Stimulated activated CD8-positive, alpha-beta memory T cell treated with anti-CD3 and anti-CD28 coated beads, Interleukin-7, amount 100 ng/mL, for 48 hours (primary cell): ENCODE results near the gene DNAJB14.

Experiments used
- DNase-seq, 2 donors: peaks; one replicate each; pipeline ENCODE4 v3.0.0-alpha.2; 2020; ENCODE audit warnings: low read depth in 1 of 2; ENCODE audit errors: extremely low read depth in 1 of 2

Gene DNAJB14

DNA sequence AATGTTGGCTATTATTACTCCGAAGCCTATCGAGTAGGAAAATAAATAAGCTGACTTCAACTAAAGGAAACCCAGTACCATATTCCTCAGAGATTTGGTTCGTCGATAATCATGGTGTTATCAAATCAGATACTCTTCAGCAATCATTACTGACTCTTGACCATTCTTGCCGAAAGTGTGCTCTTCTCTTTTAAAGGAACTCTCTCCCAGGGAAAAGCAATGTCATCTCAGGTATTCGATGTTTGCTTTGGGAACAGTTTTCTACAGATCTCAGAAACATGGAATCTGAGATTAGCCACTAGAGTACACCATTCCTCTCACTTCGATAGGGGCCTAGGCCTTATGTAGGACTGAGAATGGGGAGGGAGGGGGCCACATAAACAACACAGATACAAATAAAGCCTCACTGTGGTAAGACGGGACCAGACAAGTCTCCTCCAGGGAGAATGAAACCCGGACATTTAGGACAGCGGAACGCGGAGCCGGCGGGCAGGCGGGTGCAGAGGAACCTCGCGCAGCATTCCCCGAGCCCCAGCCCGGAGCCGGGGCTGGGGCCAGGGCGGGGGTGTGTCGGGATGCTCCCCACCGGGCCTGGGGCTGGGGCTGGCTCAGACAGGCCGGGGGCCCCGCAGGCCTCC lies 581 bp downstream of the DNAJB14 start:
- DNase-seq = no peak

DNA sequence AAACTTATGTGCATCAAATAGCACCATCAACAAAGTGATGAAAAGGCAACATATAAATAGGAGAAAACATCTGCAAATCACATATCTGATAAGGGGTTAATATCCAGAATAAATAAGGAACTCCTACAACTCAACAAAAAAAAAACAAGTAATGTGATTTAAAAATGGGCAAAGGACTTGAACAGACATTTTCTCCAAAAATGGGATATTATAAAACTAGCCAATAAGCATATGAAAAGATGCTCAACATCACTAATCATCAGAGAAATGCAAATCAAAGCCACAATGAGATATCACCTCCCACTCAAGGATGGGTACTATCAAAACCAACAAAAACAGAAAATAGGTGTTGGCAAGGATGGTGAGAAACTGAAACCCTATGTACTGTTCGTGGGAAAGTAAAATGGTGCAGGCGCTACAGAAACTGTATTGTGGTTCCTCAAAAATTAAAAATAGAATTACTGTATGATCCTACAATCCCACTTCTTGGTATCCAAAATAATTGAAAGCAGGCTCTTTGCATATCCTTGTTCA lies 2.4 kb downstream of the DNAJB14 start:
- no peak for DNase-seq

DNA sequence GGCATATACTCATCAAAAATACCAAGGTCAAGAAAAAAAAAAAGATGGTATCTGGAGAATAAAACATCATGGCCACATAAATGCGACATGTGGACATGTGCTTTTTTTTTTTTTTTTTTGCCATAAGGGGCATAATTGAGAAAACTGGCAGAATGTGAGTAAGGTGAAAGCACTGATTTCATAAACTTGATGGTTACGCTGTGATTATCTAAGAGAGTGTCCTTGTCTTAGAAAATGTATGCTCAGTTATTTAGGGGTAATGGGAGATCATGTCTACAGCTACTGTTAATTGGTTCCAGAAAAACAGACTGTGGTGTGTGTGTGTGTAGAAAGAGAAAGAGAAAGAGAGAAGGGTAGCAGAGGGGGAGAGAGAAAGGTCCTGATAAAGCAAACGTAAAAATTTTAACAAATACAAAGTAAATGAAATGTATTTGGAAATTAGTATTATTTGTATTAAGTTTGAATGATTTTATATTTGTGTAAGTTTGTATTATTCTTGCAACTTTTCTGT lies 8.1 kb downstream of the DNAJB14 start:
- DNase-seq = no peak

DNA sequence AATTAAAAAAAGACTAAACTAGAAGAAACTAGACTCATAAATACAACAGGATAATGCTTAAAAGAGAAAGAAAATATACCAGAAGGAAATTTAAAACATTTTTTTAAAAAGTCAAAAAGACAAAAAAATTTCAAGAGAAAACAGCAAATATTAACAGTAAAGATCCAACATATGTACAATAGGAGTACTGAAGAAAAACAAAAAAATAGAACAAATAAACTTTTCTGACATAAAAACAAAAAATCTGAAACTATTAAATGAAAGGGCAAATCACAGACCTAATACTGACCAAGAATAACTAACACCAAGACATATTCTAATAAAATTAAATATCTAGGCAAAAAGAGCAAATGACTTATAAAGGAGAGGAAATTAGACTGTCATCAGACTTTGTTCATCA lies 11.5 kb downstream of the DNAJB14 start:
- DNase-seq = no peak

DNA sequence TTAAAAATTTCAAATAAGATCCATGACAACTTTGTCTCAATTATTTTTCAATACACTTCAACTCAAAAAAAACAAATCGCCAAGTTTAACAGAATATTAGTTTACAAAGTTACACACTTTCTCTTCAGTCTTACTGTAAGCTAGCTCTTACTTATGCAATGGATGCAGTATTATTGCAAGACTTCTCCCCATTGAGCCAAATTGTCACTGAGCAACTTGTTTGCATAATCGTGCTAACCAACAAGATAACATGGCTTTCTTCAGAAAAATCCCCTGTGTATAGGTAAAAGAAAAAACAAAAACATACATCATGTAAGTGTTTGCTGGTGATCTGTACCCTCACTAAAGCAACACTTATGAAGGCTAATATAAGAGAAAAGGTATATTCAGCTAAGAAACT lies 18.9 kb downstream of the DNAJB14 start:
- DNase-seq = no peak

DNA sequence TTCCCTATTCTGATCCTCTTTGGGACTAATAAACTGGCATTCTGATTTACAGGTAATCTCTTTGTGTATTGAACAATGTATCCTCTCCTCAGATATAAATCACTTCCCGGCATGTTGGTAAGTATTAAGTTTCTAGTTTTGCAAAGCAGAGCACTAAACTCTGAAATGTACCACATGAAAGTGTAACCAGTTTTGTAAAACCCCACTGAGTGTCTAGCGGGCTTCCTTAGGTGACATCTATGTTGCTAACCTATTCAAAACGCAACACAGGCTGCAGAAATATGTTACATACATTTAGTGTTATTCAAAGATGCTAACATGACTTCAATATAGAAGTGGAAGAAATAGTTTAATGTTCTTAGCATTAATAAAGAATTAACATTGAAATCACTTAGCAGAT lies 25.2 kb downstream of the DNAJB14 start:
- DNase-seq = no peak

DNA sequence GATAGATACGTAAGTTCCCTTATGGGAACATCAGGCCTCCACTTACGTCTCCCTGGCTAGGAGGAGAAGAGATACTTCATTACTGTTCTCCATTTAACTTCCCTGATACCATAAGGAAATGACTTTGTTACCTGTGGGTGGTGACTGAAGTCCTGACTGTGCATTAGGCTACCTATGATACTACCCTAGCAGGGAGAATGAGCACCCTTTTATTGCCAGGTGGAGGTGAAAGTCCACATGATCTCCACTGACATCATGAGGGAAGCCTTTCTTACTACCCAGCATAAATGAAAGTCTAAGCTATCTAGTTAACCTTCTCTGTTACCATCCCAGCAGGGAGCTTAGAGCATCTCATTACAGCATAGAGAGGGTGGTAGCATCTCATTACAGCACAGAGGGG lies 27.8 kb downstream of the DNAJB14 start:
- DNase-seq = no peak

DNA sequence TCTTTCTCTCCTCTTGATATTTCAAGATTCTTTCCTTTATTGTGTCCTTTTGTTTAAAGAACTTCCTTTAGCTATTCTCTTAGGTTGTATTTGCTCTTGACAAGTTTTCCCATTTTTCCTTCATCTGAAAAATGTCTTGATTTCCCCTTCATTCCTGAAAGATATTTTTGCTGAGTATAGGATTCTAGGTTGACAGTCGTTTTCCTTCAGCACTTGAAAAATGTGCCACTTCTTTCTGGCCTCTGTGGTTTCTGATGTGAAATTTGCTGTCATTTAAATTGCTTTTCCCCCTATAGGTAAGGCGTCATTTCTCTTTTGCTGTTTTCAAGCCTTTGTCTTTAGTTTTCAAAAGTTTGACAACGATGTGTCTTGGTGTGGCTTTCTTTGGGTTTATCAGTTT lies 28.8 kb downstream of the DNAJB14 start:
- no peak for DNase-seq

DNA sequence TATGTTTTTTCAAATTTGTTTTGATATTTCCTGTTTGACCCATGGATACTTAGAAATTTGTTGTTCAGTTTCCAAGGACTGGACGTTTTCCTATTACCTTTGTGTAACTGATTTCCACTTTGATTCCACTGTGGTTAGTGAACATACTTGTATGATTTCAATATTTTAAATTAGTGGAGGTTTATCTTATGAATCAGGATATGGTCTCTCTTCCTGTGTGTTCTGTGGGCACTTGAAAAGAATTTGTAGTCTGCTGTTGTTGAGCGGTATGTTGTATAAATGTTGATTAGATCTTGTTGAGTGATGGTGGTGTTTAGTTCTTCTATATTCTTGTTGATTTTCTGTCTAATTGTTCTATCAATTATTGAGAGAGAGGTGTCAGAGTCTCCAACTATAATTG lies 31.0 kb downstream of the DNAJB14 start:
- DNase-seq = no peak

DNA sequence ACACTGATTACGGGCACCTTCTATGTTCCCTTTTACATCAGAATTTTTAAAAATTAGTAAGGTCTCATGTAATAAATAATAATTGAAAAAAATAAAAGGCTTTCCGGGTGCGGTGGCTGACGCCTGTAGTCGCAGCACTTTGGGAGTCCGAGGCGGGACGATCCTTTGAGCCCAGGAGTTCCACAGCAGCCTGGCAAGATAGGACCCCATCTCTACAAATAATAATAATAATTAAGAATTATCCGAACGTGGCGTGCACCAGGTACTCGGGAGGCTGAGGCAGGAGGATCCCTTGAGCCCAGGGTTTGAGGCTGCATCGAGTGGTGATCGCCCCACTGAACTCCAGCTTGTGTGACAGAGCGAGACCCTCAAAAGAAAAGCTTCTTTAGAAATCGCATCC lies 51.4 kb downstream of the DNAJB14 start:
- DNase-seq = no peak

DNA sequence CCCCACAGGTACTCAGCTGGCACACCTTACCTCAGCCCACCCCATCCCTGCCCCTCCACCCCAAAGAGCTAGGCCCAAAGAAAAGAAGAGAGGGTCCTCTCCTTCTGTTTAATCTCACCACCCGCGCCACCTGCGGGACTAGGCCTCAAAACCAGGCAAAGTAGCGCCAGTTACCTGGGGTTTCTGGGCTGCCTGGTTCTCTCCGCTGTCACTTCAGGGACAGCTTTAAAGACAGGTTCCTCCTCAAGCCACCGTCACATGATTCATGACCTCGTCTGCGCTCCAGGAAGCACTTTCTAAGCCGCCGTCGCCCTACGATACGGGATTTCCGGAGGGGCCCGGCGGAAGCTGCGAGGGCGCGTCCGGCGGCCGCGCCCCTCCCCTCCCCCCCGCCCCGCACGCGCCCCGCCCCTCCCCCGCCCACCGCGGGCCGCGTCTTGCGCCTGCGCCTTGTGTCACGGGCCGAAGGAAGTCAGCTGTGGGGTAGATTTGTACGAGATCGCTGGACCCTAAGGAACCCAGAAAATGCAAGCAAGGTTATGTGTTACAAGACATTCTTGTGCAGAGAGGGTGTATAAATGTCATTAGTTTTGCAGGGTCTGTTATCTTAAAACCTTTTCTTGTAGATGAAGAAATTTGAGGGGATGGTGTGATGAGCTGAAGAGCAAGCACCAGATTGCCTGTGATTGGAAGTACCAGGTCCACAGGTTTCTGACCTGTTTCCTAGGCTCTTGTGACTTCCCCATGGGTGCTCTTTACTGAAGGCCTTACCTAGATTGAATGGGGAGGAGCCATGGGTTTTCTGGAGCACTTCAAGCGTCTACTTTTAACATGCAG lies 52.0 kb downstream of the DNAJB14 start, which contains the start of gene LAMTOR3:
Gene LAMTOR3 (minus strand): TSS at position 267 of the 837 bp plus-strand sequence. CDS start 464 bp downstream, outside the sequence.
- peak; percentile 79 to 84 for DNase-seq

DNA sequence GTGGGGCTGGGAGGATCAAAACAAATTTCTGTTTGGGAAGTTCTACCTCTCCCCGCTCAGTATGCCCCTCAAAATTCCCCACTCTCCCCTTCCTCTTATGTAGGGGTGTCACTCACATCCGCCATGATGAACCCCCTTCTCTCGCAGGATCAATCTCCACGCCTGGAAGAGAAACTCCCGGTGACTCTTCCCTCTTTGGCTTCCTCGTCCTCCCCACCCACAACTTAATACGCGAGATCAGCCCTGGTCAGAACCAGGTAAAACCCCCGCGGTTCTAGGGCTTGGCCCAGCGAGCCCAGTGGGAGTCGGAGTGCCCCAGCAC lies 52.6 kb downstream of the DNAJB14 start:
- no peak for DNase-seq

DNA sequence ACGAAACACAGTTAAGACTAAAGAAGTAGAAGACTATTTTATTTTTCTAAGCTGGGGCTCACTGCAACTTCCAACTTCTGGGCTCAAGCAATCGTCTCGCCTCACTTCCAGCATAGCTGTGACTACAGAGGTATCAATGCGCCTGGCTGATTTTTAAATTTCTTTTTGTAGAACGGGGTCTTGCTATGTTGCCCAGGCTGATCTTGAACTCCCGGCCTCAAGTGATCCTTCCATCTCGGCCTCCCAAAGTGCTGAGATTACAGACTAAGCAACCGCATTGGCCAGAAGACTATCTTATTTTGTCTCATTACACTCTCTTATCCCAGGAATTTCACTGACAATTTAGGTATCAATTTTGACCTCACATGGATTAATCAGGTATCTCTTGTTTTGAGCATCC lies 53.4 kb downstream of the DNAJB14 start:
- no peak for DNase-seq

DNA sequence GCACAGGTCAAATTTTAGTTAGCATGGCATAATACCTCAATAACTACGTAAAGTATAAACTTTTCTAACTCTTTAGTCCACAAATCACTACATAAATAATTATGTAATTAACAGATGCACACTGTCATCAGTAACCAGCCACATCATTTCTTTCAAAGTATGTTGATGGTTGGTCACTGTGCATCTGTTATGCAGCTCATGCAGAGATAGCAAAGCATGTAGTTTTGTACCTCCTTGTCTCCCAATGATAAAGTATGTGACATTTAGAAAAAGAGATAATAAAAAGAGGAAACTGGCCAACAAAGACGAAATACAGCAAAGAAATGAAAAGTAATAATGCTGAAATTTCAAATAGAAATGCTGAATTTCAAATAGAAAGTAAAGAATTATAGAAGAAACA lies 55.1 kb downstream of the DNAJB14 start:
- DNase-seq = no peak

DNA sequence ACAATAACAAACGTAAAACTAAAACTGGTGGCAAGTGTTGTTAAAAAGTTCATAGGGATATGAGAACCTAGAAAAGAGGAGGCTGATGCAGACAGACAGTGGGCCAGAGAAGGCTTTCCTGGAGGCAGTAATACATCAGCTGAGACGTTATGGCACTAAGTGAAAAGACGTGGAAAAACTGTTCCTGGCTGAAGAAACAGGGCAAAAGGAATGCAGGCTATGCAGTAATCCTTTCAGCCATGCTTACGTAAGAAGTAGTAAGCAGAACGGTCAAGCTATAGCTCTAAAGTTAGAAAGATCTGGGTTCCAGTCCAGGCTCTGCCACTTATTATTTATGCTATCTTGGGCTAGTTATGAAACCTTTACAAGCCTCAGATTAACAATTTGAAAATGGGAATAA lies 58.6 kb downstream of the DNAJB14 start:
- DNase-seq = no peak

DNA sequence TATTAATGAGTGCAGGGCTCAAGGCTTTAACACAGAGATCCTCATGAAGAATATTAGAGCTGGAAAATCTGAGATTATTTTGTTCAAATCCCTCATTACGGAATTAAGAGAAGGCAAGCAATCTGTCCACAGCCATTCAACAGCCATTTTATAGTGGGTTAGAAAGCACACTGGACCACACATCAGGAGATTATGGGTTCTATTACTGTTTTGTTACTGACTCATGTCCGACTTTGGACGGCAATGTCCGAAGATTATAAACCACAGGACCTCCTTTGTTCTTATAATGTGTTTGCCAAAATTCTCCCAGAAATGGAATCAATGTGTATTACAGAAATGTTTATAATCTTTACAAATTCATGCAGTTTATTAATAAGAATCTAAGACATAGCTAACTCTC lies 60.3 kb downstream of the DNAJB14 start:
- no peak for DNase-seq

DNA sequence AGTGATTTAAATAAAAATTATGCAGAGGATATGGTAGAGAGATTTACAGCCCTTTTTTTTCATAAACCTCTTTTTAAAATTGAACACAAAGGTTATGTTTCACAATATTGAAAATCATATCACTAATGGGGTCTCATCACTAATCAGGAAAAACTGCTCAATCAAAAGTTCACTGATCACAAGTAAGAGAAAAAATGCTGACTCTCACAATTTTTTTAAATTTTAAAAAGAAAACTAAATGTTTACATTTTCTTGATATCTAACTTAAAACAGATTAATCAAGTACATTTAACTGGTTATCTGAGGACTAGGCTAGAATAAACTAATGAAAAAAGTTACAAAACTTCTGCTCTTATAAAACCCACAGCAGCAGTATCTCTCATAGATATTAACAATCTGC lies 60.7 kb downstream of the DNAJB14 start:
- no peak for DNase-seq

DNA sequence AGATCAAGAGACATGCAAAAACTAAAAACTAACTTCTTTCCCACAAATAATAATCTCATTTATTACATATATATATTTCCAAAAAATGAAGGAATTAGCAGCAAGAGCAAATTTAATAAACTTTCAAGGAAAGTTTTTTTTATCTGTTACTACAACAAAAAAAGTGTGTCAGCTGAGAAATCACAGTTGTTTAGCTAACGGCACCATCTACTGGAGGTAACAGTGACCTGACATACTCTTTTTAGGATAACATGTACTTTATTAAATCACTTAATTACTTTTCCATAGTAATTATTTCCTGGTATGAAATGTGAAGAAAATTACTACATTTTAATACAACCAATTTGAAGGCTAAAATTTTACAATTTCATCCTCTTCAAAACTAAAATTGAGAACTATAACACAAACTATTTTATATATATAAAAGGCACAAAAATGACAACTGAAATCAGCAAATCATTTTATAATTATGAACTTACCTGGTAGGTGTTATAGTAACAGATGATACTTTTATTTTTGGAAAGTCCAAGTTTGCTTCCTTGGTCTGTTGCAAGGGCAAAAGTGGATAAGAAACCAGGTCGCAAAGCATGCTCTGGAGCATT lies 61.3 kb downstream of the DNAJB14 start:
- DNase-seq = no peak

DNA sequence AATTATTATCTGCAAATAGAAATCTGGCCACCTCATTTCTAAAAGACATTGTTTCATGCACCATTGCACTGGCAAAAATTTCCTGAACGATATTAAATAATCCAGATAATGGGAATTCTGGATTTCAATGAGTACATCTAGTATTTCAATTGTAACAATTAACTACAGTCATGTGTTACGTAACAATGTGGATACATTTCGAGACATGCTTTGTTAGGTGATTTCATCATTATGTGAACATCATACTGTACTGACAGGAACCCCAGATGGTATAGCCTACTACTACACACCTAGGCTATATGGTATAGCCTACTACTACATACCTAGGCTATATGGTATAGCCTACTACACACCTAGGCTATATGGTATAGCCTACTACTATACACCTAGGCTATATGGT lies 67.0 kb downstream of the DNAJB14 start:
- no peak for DNase-seq

DNA sequence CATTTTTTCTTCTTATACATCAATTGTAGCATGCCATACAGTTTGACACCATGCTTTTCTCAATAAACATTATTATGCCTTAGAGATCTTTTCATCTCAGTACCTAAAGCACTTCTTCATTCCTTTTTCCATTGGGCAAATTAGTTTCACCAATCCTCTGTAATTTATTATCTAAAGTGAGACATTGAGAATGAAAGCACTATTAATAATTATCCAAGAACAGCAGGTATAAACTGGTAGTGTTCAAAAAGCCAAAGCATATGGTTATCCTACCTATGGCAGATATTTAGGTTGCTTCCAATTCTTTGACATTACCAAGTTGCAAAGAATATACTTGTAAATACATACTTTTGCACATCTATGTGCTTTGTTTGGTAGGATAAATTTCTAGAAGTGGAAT lies 67.8 kb downstream of the DNAJB14 start:
- no peak for DNase-seq

DNA sequence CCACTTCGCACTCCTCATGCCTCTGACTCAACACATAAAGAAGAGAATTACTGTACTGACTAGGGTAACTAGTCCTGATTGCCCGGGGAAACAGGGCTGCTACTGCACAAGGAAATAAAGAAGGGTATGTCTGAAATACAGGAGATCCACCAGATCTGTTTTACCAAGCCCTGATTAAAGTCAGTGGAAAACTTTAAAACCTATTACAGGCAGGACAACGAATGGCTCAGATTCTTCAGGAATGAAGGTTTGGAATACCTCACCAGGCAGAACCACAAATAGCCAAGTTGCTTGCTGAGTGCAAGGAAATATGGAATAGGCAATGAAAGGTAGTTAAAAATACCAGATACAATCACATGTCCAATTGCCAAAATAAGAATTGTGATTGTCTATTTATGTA lies 69.5 kb downstream of the DNAJB14 start:
- DNase-seq = no peak

DNA sequence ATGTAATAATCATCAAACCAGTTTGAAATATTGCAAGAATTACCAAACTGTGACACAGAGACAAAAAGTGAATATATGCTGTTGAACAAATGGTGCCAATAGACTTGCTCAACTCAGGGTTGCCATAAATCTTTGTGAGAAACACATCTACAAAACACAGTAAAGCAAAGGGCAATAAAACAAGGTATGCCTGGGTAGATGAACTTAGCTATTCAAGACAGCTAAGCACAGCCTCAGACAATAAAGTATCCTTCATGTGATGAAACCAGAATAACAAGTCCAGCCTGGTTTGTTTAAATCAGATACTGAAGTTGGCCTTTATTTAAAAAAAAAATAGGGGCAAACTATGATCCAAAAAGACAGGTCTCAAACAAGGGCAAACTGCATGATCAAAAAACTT lies 71.3 kb downstream of the DNAJB14 start:
- DNase-seq = no peak
